Measurements from ENCODE around the gene SDHB.
A peak's percentile ranks its signal among the peaks of the same experiment; 100 is the strongest.

SDHB gene

GRCh38 chr1:17012775-17013490 is 40.9 kb downstream of the SDHB start:
- no peak for DNase-seq (ENCODE audit: low read depth, low spot score)

DNA sequence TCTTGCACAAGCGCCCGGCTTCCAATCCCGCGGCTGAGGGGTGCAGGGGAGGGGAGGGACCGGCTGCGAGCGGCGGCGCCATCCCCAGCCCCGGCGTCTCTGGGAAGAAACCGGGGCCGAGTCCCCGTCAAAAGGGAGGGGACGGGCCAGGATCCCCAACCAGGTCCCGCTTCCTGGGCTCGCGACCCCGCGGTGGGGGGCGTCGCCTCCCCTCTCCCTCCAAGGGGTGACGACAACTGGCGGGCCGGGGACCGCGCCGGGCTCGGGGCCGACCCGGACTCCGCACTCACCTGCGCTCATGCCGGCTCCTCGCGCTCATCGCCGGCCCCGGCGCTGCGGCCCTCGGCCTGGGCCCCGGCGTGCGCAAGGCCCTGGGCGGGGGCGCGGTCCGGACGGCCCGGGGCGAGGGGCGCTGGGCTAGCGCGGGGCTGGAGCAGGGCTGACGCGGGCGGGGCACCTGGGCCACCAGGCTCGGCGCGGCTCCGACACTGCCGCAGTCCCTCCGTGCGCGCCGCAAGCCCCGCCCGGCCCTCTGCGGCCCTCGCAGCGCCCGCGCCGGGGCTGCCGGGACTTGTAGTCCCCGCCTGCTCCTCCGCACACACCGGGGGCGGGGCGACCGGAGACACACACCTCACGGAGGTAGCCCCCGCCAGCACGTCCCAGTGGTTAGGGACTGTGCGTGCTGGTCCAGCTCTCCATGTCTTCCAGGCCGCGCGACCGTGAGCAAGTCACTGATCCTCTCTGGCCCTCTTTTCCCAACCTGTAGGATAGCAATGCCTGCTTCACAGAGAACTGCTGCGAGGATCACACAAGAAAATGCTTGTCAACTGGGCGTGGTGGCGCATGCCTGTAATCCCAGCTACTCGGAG is 42.2 kb downstream of the SDHB start, which contains the start of gene ATP13A2:
Gene ATP13A2 (minus strand): TSS at position 490 of the 869 bp plus-strand sequence. CDS start 190 bp downstream, at position 300.
- DNase-seq (ENCODE audit: low read depth, low spot score): peak; percentile 68

DNA sequence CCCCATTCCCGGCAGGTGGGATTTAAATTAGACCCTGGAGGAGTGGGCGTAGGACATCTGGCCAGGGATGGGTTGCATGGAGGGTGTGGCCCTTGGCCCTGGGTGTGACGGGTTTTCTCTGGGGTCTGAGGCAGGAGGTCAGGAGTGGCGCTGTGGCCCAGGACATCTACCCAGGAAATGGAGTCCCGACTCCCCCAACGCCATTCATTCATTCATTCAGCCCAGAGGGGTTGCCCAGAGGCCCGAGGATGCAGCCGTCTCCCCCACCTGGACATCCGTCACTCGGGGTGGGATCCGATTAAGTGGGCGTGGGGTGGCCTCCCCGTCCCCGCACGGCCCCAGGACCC is 42.8 kb downstream of the SDHB start:
- DNase-seq (ENCODE audit: low read depth, low spot score): no peak

DNA sequence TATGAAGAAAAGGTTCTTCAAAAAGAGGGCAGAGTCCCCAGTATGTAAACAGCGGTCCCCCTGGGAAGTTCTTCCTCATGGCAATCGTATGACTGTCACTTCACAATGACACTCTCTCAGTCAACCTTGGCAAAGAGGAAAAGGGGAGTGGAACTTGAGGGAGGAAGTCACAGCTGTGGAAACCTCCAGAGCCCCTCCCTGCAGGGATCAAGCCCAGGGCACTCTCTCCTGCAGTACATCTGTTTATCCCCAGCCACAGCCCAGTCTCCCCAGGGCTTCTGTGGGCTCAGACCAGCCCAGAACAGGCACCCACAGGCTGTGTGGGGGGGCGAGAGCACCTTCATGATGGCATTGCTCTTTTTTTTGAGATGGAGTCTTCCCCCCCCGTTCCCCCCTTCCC is 44.1 kb downstream of the SDHB start:
- no peak for DNase-seq (ENCODE audit: low read depth, low spot score)

DNA sequence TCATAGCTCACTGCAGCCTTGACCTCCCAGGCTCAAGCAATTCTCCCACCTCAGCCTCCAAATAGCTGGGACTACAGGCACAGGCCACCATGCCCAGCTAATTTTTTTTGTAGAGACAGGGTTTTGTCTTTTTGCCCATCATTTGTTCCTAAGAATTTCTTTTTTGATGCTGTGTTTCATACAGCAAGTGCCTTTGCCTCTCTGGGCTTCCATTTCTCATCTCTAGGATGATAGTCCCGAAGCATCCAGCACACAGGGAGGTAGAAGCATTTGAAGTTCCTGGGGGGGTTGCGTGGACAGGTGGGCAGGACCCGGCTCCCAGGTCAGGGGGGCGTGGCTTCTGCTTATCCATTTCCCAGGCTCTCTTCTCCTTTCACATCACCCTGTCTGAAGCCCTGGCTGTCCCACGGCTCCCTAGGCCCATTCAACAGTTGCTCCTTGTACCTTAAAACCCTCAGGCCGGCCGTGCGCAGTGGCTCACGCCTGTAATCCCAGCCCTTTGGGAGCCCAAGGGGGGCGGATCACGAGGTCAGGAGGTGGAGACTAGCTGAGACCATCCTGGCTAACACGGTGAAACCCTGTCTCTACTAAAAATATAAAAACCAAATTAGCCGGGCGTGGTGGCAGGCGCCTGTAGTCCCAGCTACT is 45.5 kb downstream of the SDHB start:
- DNase-seq (ENCODE audit: low read depth, low spot score): no peak

DNA sequence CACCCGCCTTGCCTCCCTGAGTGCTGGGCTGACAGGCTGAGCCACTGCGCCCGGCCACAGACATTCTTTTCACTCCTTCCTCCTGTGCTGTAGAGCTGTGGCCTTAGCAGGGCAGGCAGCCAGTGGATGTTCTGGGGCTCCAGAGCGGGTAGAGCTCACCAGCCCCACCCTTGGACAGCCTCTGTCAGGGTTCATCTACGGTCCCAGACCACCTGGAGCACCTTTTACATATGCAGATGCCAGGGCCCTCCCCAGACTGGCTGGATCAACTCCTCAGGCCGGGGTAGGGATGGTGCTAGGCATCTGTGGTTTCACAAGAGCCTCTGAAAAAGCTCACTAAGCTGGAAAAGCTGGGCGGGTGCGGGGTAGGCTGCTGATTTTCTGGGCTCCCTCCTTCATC is 46.7 kb downstream of the SDHB start:
- no peak for DNase-seq (ENCODE audit: low read depth, low spot score)

DNA sequence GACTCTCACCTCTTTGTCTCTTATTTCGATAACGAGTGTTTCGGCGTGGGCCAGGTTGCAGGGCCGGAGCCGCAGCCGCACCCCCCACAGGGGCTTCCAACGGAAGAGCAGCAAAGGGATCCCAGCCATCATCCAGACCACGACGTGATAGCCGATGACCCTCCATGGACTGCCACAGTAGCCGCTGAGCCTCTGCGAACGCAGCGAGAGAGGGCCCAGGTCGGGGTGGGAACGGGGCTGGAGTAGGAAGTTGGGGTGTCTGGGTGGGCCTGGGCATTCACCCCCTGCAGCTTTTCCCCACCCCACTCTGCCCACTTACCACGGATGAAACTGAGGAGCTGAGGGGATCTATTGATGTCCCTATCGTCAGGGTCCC is 48.5 kb downstream of the SDHB start:
- no peak for DNase-seq (ENCODE audit: low read depth, low spot score)

- DNase-seq (ENCODE audit: low read depth, low spot score): no peak
Observed at GRCh38 chr1:17004466-17005364, 49.1 kb downstream of the SDHB start.

- no peak for DNase-seq (ENCODE audit: low read depth, low spot score)
Observed at GRCh38 chr1:17002524-17002902, 51.3 kb downstream of the SDHB start.

DNA sequence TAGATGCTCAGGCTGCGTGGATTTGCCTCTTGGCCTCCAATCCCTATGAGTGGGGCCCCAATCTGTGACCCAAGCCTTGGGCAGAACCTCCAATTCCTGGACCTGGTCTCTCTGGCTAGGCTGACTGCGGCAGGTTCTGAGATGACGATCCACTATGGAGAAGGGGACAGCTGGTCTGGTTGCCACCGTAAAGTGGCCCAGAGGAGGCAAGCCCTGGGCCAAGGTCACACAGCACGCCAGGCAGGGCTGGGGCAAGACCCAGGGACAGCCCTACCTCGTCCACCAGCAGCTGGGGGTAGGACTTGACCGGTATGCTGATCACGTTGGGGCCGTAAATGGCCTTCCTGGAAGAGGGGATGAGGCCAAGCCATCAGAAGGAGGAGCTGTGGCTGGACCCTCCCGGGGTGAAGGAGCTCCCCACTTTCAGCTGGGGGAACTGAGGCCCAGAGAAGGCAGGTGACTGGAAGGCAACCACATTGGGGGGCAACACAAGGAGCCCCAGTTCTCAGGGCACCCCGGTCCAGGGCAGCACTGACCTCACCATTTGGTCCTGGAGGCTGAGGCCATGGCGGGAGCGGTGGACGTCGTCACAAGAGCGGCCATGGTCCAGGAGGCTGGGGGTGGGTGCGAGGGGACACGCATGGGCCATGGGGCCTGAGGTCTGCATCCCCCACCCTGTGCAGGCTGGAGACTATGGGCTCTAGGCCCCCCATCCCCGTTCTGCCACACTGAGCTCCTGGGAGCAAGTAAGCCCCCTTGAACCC is 51.9 kb downstream of the SDHB start:
- DNase-seq (ENCODE audit: low read depth, low spot score): no peak

- no peak for DNase-seq (ENCODE audit: low read depth, low spot score)
Observed at GRCh38 chr1:16999863-17000262, 54.0 kb downstream of the SDHB start.

GRCh38 chr1:16998589-16998988 is 55.2 kb downstream of the SDHB start:
- DNase-seq (ENCODE audit: low read depth, low spot score): no peak

DNA sequence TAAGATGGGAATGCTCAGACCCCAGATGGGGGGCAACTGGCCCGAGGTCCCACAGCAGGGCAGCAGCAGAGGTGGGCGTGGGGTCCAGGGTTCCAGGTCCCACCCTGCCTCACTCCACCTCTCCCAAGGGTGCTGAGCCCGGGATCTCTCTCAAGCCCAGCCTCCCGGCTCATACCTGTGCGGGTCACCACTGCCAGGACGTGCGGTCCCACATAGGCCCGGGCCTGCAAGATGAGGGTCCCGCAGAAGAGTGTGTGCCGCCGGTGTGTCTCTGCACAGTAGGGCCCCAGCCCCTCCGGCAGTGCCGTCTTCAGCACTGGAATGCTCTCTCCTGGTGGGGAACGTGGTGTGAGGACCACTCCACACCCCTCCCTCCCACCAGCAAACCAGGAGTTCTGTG is 57.0 kb downstream of the SDHB start:
- DNase-seq (ENCODE audit: low read depth, low spot score): no peak

- DNase-seq (ENCODE audit: low read depth, low spot score): no peak
Observed at GRCh38 chr1:16993521-16994038, 60.3 kb downstream of the SDHB start.

- DNase-seq (ENCODE audit: low read depth, low spot score): no peak
Observed at GRCh38 chr1:16992675-16993074, 61.2 kb downstream of the SDHB start.

GRCh38 chr1:16992102-16992501 is 61.7 kb downstream of the SDHB start:
- DNase-seq (ENCODE audit: low read depth, low spot score): no peak

GRCh38 chr1:16991571-16991970 is 62.3 kb downstream of the SDHB start:
- no peak for DNase-seq (ENCODE audit: low read depth, low spot score)

GRCh38 chr1:16989676-16990391 is 64.0 kb downstream of the SDHB start:
- DNase-seq (ENCODE audit: low read depth, low spot score): no peak

DNA sequence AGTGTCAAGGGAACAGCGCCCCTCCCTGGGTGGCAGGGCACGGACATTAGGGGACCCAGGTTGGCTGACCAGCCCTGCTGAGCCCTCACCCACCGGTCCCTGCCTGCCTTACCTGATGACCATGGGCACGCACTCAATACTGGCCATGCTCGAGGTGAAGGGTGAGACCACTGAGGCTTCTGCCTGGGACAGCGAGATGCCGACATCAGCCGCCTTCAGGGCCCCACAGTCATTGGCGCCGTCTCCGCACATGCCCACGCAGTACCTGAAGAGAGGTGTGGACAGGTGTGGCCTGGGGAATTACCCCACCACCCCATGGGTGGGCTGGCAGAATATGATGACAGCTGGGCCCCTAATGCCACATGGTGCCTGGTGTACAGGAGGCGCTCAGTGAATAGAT is 65.6 kb downstream of the SDHB start:
- DNase-seq (ENCODE audit: low read depth, low spot score): no peak

- no peak for DNase-seq (ENCODE audit: low read depth, low spot score)
Observed at GRCh38 chr1:16986962-16987361, 66.9 kb downstream of the SDHB start.
